ENCODE results near the gene TPMT. TPM values are rescaled to one million over a fixed set of nuclear protein-coding genes. Genes with fewer than 3 reads are reported as not detected.

The TPMT gene
- total RNA-seq, 1 experiment from 2014 or later, result 17.9 TPM

Other genes starting within 250 kb of the TPMT start
- 22.9 and 25.9 TPM in 2 replicates for gene KIF13A, start 167.4 kb downstream of the TPMT start, total RNA-seq (2014; rRNA removed; shearing (Covaris generic))
- not detected in 2 replicates for gene NHLRC1, start 32.4 kb downstream of the TPMT start, total RNA-seq (2014; rRNA removed; shearing (Covaris generic))
- gene KDM1B, start 345 bp upstream of the TPMT start, total RNA-seq (2014; rRNA removed; shearing (Covaris generic)), result 9.3 and 11.2 TPM in 2 replicates
- gene DEK, start 109.5 kb upstream of the TPMT start, total RNA-seq (2014; rRNA removed; shearing (Covaris generic)), result 193 and 213 TPM in 2 replicates
- gene RNF144B, start 232.3 kb upstream of the TPMT start, total RNA-seq (2014; rRNA removed; shearing (Covaris generic)), result 0.60 and 1.3 TPM in 2 replicates

Measured in A172 (cell line).